AG04450 (cell line): ENCODE data around the gene HIBADH. TPM values are rescaled to one million over a fixed set of nuclear protein-coding genes. Genes with fewer than 3 reads are reported as not detected.

ENCODE experiments used
- CTCF ChIA-PET: fragments of 300-600, 350-600 bp; formaldehyde crosslinking; extraction: SDS; loops from one replicate; lab custom pipeline; 2022; ENCODE audit warnings: antibody characterized with exemption, inconsistent platforms; lab: Charles Lee
- POLR2A ChIA-PET: fragments of 350-600 bp; formaldehyde crosslinking; extraction: SDS; loops from one replicate; lab custom pipeline; 2021; ENCODE audit warnings: antibody characterized with exemption, inconsistent platforms; lab: Yijun Ruan, JAX
- DNase-seq: peaks from one replicate; pipeline ENCODE4 v3.0.0-alpha.2; 2011; ENCODE audit warnings: low read depth, low spot score
- H3K27ac ChIP-seq: one replicate; pipeline ENCODE4 v1.5.1; 2012; ENCODE audit warnings: low read depth, low read length, control low read depth
- H3K27me3 ChIP-seq: one replicate; pipeline ENCODE4 v1.6.0; 2012; ENCODE audit warnings: low read length; ENCODE audit not compliant: control insufficient read depth, insufficient read depth
- H3K4me3 ChIP-seq: 2 replicates; pipeline ENCODE4 v1.5.1; 2011; ENCODE audit warnings: mild to moderate bottlenecking, low read depth, low read length, control low read depth
- H3K9me3 ChIP-seq: 2 replicates; pipeline ENCODE4 v1.5.1; 2012; ENCODE audit warnings: low read length; ENCODE audit not compliant: control insufficient read depth, insufficient read depth
- CTCF ChIP-seq: IDR thresholded peaks from 2 replicates; pipeline ENCODE4 v1.5.1; 2011; ENCODE audit warnings: low read depth, low read length, control low read depth, inconsistent platforms
- polyA plus RNA-seq: library from polyadenylated mRNA; depleted of rRNA; stranded (reverse); fragments of >200 nt; gene quantifications from 2 replicates; pipeline ENCODE4 v1.2.3, GENCODE V29; 2011

The HIBADH gene
- polyA plus RNA-seq, 1 experiment = 86.3 TPM

GRCh38 chr7:27689150-27689549 is 26.5 kb upstream of the HIBADH start:
- no peak for TF ChIP-seq CTCF
- H3K27me3 ChIP-seq = no peaks in the 10 kb centered on the region
- H3K4me3 ChIP-seq = no peak overlapping the region
- CTCF ChIA-PET = no interaction called here
- no peak for DNase-seq
- H3K9me3 ChIP-seq = 0 out of 2 replicates have a peak, but pooled peaks cover 2% of the 10 kb centered on the region
- POLR2A ChIA-PET = no interaction called here
- H3K27ac ChIP-seq = no peak overlapping the region

- H3K27ac ChIP-seq = no peak overlapping the region
- H3K27me3 ChIP-seq = no peaks in the 10 kb centered on the region
- no peak for TF ChIP-seq CTCF
- no peak overlapping the region for H3K4me3 ChIP-seq
- no peak for DNase-seq
- H3K9me3 ChIP-seq = 0 out of 2 replicates have a peak, but pooled peaks cover 2% of the 10 kb centered on the region
- CTCF ChIA-PET = no interaction called here
- POLR2A ChIA-PET = no interaction called here
Observed at GRCh38 chr7:27688646-27689045, 26.0 kb upstream of the HIBADH start.

GRCh38 chr7:27688056-27688455 is 25.4 kb upstream of the HIBADH start:
- CTCF ChIA-PET = interaction anchor here (0.6 kb wide), 1 partner anchor 10 kb away, joined by 3 read pairs; no protein-coding TSS in a partner anchor
- Histone ChIP-seq H3K9me3 (0 out of 2 replicates have a peak, but pooled peaks cover 2% of the 10 kb centered on the region), H3K27me3 (no peaks in the 10 kb centered on the region), H3K4me3 (no peak overlapping the region), H3K27ac (no peak overlapping the region)
- no peak for DNase-seq
- no peak for TF ChIP-seq CTCF
- POLR2A ChIA-PET = no interaction called here

GRCh38 chr7:27686315-27686714 is 23.6 kb upstream of the HIBADH start:
- no peak for TF ChIP-seq CTCF
- Histone ChIP-seq H3K27ac (no peak overlapping the region), H3K4me3 (no peak overlapping the region), H3K9me3 (0 out of 2 replicates have a peak, but pooled peaks cover 2% of the 10 kb centered on the region), H3K27me3 (no peaks in the 10 kb centered on the region)
- ChIA-PET POLR2A (no interaction called here), CTCF (no interaction called here)
- DNase-seq = no peak

GRCh38 chr7:27685893-27686292 is 23.2 kb upstream of the HIBADH start:
- Histone ChIP-seq H3K4me3 (no peak overlapping the region), H3K9me3 (0 out of 2 replicates have a peak, but pooled peaks cover 2% of the 10 kb centered on the region), H3K27ac (no peak overlapping the region), H3K27me3 (no peaks in the 10 kb centered on the region)
- POLR2A ChIA-PET = no interaction called here
- CTCF ChIA-PET = no interaction called here
- no peak for TF ChIP-seq CTCF
- DNase-seq = no peak
